Astrocyte of the hippocampus (primary cell): ENCODE measurements around the gene MORN4.

Experiments used
- DNase-seq: peaks from one replicate; pipeline ENCODE4 v3.0.0; 2011; ENCODE audit warnings: low read depth, low spot score

The MORN4 gene

DNA sequence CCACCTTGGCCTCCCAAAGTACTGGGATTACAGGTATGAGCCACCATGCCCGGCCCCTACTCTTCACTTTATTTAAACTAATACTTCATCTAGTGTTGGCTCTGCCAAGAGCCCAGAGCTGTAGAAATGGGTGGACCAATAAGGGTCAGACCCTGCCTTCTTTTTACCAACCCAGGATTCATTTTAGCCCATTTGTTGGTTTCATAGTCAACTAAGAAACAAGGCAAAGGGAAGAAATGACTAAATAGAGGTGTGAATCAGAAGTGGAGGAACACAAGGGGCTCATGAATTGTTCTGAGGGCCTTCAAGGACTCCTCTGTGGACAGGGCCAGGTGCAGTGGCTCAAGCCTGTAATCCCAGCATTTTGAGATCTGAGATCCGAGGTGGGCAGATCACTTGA is 59.6 kb downstream of the MORN4 start:
- no peak for DNase-seq

- no peak for DNase-seq
Observed at GRCh38 chr10:97573021-97573420, 60.3 kb downstream of the MORN4 start.

GRCh38 chr10:97572214-97572989 is 60.9 kb downstream of the MORN4 start, which contains the start of gene ANKRD2:
TSS of gene ANKRD2 (plus strand) at chr10:97572779. CDS start at chr10:97572789, 10 bp downstream.
- peak; percentile 85 for DNase-seq

GRCh38 chr10:97571622-97572021 is 61.7 kb downstream of the MORN4 start:
- DNase-seq: no peak

- no peak for DNase-seq
Observed at GRCh38 chr10:97570789-97571471, 62.4 kb downstream of the MORN4 start.

DNA sequence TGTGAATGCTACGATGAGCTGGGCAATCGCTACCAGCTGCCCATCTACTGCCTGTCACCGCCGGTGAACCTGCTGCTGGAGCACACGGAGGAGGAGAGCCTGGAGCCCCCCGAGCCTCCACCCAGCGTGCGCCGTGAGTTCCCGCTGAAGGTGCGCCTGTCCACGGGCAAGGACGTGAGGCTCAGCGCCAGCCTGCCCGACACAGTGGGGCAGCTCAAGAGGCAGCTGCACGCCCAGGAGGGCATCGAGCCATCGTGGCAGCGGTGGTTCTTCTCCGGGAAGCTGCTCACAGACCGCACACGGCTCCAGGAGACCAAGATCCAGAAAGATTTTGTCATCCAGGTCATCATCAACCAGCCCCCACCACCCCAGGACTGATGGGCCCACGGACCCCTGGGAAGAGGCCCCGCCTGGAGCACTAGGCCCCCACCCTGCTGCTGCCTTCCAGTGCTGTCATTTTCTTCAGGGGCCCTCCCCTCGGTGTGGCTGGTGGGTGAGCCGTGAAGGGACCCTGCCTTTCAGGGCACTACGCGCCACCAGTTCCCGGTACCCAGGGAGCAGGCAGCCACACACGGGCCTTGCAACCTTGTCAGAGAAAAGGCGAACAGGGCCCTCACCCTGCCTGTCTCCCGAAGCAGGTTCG is 63.0 kb downstream of the MORN4 start:
- DNase-seq: no peak

DNA sequence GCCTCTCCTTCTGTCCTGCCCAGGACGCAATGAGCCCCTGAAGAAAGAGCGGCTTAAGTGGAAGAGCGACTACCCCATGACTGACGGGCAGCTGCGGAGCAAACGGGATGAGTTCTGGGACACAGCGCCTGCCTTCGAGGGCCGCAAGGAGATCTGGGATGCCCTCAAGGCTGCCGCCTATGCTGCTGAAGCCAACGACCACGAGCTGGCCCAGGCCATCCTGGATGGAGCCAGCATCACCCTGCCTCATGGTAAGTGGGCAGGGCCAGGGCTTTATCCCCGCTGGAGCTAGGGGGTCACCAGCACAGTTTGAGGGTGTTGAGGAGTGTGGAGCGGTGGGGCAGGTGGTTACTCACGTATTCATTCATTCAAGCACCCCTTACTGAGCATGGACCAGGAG is 65.4 kb downstream of the MORN4 start:
- no peak for DNase-seq

DNA sequence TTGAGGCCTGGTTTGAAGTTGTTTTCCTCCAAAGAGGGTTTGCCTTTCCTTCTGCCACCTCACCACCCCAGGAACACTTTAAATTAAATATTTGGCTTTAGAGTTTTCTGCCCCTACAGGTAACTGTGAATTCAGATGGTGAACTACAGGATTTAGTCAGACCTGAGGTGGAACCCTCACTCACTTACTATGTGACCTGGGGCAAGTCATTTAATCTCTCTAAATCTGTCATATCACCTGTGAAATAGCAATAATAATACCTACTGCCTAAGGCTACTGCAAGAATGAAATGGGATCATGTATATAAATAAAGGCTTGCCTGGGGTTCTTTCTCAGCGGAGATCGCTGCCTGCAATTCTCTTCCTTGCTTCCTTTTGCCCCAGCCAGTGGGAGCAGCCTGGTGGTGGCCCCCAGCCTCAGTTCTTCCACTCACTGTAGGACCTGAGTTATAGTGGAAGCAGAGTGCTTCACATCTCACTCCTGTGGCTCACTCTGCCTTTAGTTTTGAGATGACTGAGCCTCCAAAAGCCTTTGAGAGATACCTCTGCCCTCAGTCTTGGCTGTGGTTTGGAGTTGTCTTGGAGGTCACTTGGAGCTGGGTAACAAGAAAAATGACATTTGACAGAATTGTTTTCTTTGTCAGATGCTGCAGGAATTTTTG is 66.8 kb downstream of the MORN4 start:
- DNase-seq: no peak

- DNase-seq: no peak
Observed at GRCh38 chr10:97564776-97565175, 68.5 kb downstream of the MORN4 start.
